ENCODE results near the gene WDR46. TPM values are rescaled to one million over a fixed set of nuclear protein-coding genes. Genes with fewer than 3 reads are reported as not detected.

The WDR46 gene
- total and polyA plus RNA-seq, 2 of the 13 experiments (the other 11 are each of a cell fraction or from before 2014, with no cell fraction given), result 47.4 to 105 TPM

- TF ChIP-seq, protein P1, sequence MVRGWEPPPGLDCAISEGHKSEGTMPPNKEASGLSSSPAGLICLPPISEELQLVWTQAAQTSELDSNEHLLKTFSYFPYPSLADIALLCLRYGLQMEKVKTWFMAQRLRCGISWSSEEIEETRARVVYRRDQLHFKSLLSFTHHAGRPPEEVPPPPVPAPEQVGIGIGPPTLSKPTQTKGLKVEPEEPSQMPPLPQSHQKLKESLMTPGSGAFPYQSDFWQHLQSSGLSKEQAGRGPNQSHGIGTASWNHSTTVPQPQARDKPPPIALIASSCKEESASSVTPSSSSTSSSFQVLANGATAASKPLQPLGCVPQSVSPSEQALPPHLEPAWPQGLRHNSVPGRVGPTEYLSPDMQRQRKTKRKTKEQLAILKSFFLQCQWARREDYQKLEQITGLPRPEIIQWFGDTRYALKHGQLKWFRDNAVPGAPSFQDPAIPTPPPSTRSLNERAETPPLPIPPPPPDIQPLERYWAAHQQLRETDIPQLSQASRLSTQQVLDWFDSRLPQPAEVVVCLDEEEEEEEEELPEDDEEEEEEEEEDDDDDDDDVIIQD (CRISPR knock-in tag; IDR thresholded peaks at IDR 0.05; ENCODE audit: low read depth), result peak; percentile 13; the same call in 1 of the 2 replicates
- no peak for TF ChIP-seq TOE1 (CRISPR knock-in tag; IDR thresholded peaks at IDR 0.05)
- TF ChIP-seq ZBTB7A (CRISPR knock-in tag; IDR thresholded peaks at IDR 0.05), result no peak
- no peak; the same call in 1 of the 2 replicates for TF ChIP-seq AHDC1 (CRISPR knock-in tag; IDR thresholded peaks at IDR 0.05; ENCODE audit: borderline replicate concordance)
- peak; percentile 49 for TF ChIP-seq GZF1 (CRISPR knock-in tag; IDR thresholded peaks at IDR 0.05)
- no peak for TF ChIP-seq HMG20A (CRISPR knock-in tag; IDR thresholded peaks at IDR 0.05; ENCODE audit: borderline replicate concordance)
- TF ChIP-seq PHF5A (CRISPR knock-in tag; IDR thresholded peaks at IDR 0.05; ENCODE audit: low read depth, unreplicated experiment), result peak; percentile 62
- peak; percentile 76 for TF ChIP-seq POLR2AphosphoS5 (IDR thresholded peaks at IDR 0.05; ENCODE audit: low read depth, low read length)
- TF ChIP-seq, protein P2, sequence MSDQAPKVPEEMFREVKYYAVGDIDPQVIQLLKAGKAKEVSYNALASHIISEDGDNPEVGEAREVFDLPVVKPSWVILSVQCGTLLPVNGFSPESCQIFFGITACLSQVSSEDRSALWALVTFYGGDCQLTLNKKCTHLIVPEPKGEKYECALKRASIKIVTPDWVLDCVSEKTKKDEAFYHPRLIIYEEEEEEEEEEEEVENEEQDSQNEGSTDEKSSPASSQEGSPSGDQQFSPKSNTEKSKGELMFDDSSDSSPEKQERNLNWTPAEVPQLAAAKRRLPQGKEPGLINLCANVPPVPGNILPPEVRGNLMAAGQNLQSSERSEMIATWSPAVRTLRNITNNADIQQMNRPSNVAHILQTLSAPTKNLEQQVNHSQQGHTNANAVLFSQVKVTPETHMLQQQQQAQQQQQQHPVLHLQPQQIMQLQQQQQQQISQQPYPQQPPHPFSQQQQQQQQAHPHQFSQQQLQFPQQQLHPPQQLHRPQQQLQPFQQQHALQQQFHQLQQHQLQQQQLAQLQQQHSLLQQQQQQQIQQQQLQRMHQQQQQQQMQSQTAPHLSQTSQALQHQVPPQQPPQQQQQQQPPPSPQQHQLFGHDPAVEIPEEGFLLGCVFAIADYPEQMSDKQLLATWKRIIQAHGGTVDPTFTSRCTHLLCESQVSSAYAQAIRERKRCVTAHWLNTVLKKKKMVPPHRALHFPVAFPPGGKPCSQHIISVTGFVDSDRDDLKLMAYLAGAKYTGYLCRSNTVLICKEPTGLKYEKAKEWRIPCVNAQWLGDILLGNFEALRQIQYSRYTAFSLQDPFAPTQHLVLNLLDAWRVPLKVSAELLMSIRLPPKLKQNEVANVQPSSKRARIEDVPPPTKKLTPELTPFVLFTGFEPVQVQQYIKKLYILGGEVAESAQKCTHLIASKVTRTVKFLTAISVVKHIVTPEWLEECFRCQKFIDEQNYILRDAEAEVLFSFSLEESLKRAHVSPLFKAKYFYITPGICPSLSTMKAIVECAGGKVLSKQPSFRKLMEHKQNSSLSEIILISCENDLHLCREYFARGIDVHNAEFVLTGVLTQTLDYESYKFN (CRISPR knock-in tag; conservative IDR thresholded peaks at IDR 0.05), result peak; percentile 88
- no peak; the same call in 1 of the 2 replicates for TF ChIP-seq CBX5 (CRISPR knock-in tag; IDR thresholded peaks at IDR 0.05; ENCODE audit: borderline replicate concordance)
- TF ChIP-seq, protein P3, sequence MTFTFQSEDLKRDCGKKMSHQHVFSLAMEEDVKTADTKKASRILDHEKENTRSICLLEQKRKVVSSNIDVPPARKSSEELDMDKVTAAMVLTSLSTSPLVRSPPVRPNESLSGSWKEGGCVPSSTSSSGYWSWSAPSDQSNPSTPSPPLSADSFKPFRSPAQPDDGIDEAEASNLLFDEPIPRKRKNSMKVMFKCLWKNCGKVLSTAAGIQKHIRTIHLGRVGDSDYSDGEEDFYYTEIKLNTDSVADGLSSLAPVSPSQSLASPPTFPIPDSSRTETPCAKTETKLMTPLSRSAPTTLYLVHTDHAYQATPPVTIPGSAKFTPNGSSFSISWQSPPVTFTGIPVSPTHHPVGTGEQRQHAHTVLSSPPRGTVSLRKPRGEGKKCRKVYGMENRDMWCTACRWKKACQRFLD (CRISPR knock-in tag; IDR thresholded peaks at IDR 0.05; ENCODE audit: borderline replicate concordance), result 0 out of 2 replicates have a peak, but pooled peaks have one; percentile 9
- TF ChIP-seq, protein P4, sequence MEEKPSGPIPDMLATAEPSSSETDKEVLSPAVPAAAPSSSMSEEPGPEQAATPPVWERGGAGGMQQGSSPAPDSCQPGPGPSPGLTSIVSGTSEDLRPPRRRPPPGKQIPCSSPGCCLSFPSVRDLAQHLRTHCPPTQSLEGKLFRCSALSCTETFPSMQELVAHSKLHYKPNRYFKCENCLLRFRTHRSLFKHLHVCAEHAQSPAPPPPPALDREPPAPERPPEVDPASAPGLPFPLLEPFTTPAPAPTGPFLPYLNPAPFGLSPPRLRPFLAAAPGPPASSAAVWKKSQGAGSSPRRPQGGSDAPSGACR (CRISPR knock-in tag; IDR thresholded peaks at IDR 0.05), result peak; percentile 60; the same call in 1 of the 2 replicates
- TF ChIP-seq ZNF546 (CRISPR knock-in tag; conservative IDR thresholded peaks at IDR 0.05), result peak; percentile 69
- TF ChIP-seq ZNF557 (CRISPR knock-in tag; IDR thresholded peaks at IDR 0.05), result no peak
Measured at GRCh38 chr6:33248932-33249731, 39.9 kb downstream of the WDR46 start (continued).
